ENCODE results near the gene CUX1.

Gene CUX1

DNA sequence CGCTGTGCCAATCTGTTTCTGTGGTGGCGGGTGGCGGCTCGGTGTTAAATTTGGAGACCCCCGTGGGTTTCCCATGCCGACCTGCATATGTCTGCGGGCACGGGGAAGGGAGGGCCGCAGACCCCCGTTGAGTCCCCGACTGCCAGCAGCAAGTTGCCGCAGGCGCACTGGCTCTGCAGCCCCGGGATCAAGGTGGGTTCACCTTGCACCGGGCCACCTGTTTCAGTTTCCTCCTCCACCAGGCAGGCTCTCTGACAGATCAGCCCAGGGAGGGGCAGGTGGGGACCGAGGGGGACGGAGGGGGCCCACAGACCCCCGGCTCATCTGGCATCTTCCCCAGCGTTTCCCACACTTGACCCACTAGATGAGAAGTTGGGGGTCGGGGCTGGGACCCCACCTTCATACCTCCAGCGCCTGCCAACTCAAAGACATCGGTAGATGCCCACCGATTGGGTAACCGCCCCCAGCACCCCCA is 95.9 kb downstream of the CUX1 start:
- Histone ChIP-seq H3K27me3 (ENCODE audit: insufficient read depth, low read depth) (no peaks in the 10 kb centered on the region), H3K27ac (no peak overlapping the region), H4K20me1 (ENCODE audit: insufficient read depth) (no peaks in the 10 kb centered on the region), H3K79me2 (ENCODE audit: insufficient read depth, low read depth) (0 out of 2 replicates have a peak, but pooled peaks cover 4% of the 10 kb centered on the region), H3K9ac (no peak overlapping the region), H3K4me1 (ENCODE audit: low read depth, poor library complexity, severe bottlenecking) (peaks cover 3% of the 10 kb centered on the region), H3K36me3 (ENCODE audit: insufficient read depth) (peaks cover 5% of the 10 kb centered on the region; the same call in 1 of the 2 replicates), H3K4me2 (no peak overlapping the region), H3K4me3 (IDR thresholded peaks at IDR 0.05; ENCODE audit: insufficient read depth, low read depth, low read length) (no peak overlapping the region), H2AFZ (ENCODE audit: low read depth) (no peak overlapping the region)
- TF ChIP-seq CTCF (conservative IDR thresholded peaks at IDR 0.05; ENCODE audit: low read depth, low read length): no peak

GRCh38 chr7:101913851-101914250 is 96.4 kb downstream of the CUX1 start:
- TF ChIP-seq CTCF (conservative IDR thresholded peaks at IDR 0.05; ENCODE audit: low read depth, low read length): no peak
- H3K4me2 ChIP-seq: no peak overlapping the region
- H3K27ac ChIP-seq: no peak overlapping the region
- H3K36me3 ChIP-seq (ENCODE audit: insufficient read depth): peaks cover 5% of the 10 kb centered on the region; the same call in 1 of the 2 replicates
- H3K4me1 ChIP-seq (ENCODE audit: low read depth, poor library complexity, severe bottlenecking): no peaks in the 10 kb centered on the region
- H3K4me3 ChIP-seq (IDR thresholded peaks at IDR 0.05; ENCODE audit: insufficient read depth, low read depth, low read length): no peak overlapping the region
- H2AFZ ChIP-seq (ENCODE audit: low read depth): no peak overlapping the region
- no peak overlapping the region for H3K9ac ChIP-seq
- H3K27me3 ChIP-seq (ENCODE audit: insufficient read depth, low read depth): no peaks in the 10 kb centered on the region
- no peaks in the 10 kb centered on the region for H4K20me1 ChIP-seq (ENCODE audit: insufficient read depth)
- 0 out of 2 replicates have a peak, but pooled peaks cover 4% of the 10 kb centered on the region for H3K79me2 ChIP-seq (ENCODE audit: insufficient read depth, low read depth)

DNA sequence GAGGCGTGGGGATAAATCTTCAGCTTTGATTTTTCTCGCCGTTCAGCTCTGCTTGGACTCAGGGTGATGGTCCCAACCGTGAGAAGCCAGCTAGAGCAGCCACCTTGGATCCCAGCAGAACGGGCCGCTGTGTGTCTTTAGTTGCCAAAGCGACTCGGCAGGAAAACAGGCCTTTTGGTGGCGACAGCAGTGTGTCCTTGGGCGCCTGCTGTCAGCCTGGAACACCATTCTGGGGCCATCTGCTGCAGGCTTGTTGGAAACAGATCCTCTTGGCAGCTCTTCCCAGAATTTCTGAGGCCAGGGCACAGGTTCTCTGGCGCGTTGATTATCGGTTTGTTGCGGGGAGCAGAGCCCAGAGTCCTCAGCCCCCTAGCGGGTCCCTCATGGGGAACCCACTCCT is 97.6 kb downstream of the CUX1 start:
- no peak overlapping the region for H3K4me2 ChIP-seq
- H3K36me3 ChIP-seq (ENCODE audit: insufficient read depth): peaks cover 5% of the 10 kb centered on the region; the same call in 1 of the 2 replicates
- H4K20me1 ChIP-seq (ENCODE audit: insufficient read depth): no peaks in the 10 kb centered on the region
- H3K4me1 ChIP-seq (ENCODE audit: low read depth, poor library complexity, severe bottlenecking): no peaks in the 10 kb centered on the region
- H3K79me2 ChIP-seq (ENCODE audit: insufficient read depth, low read depth): 0 out of 2 replicates have a peak, but pooled peaks cover 1% of the 10 kb centered on the region
- H3K4me3 ChIP-seq (IDR thresholded peaks at IDR 0.05; ENCODE audit: insufficient read depth, low read depth, low read length): no peak overlapping the region
- H3K27me3 ChIP-seq (ENCODE audit: insufficient read depth, low read depth): no peaks in the 10 kb centered on the region
- H3K27ac ChIP-seq: no peak overlapping the region
- no peak overlapping the region for H3K9ac ChIP-seq
- no peak for TF ChIP-seq CTCF (conservative IDR thresholded peaks at IDR 0.05; ENCODE audit: low read depth, low read length)
- no peak overlapping the region for H2AFZ ChIP-seq (ENCODE audit: low read depth)

GRCh38 chr7:101916041-101916800 is 98.8 kb downstream of the CUX1 start:
- Histone ChIP-seq H3K36me3 (ENCODE audit: insufficient read depth) (peaks cover 5% of the 10 kb centered on the region; the same call in 1 of the 2 replicates), H3K27ac (no peak overlapping the region), H3K79me2 (ENCODE audit: insufficient read depth, low read depth) (no peaks in the 10 kb centered on the region), H3K4me3 (IDR thresholded peaks at IDR 0.05; ENCODE audit: insufficient read depth, low read depth, low read length) (no peak overlapping the region), H4K20me1 (ENCODE audit: insufficient read depth) (no peaks in the 10 kb centered on the region), H3K4me1 (ENCODE audit: low read depth, poor library complexity, severe bottlenecking) (no peaks in the 10 kb centered on the region), H3K9ac (no peak overlapping the region), H3K4me2 (no peak overlapping the region), H3K27me3 (ENCODE audit: insufficient read depth, low read depth) (no peaks in the 10 kb centered on the region), H2AFZ (ENCODE audit: low read depth) (no peak overlapping the region)
- no peak for TF ChIP-seq CTCF (conservative IDR thresholded peaks at IDR 0.05; ENCODE audit: low read depth, low read length)

All from KMS-11 (cell line).